Right lobe of liver (tissue), 6 donors: ENCODE data around the gene FADS3. TPM values are rescaled to one million over a fixed set of nuclear protein-coding genes. Genes with fewer than 3 reads are reported as not detected.
A peak's percentile ranks its signal among the peaks of the same experiment; 100 is the strongest.

Experiments used
- ATAC-seq, 4 donors: fragments of 200-7000 bp; cut with Tn5 transposase; one replicate each; pipeline ENCODE4 v1.9.1; 2020; ENCODE audit warnings: mild to moderate bottlenecking in 4 of 4, moderate library complexity in 4 of 4
- DNase-seq, 3 donors: peaks; one replicate each; pipeline ENCODE4 v3.0.0-alpha.2; 2020
- H3K27ac ChIP-seq, 3 donors: fragments of 200-600 bp; one replicate each; pipeline ENCODE4 v1.8.0; 2022
- H3K27me3 ChIP-seq, 2 donors: fragments of 200-600 bp; one replicate each; pipeline ENCODE4 v1.8.0; 2022
- H3K36me3 ChIP-seq, 4 donors: fragments of 200-600 bp; sonication (generic) in 1 of 4; one replicate each; pipeline versions ENCODE4 v1.5.1 to v1.8.0; 2017 to 2022; ENCODE audit warnings: control low read depth in 1 of 4
- H3K4me1 ChIP-seq, 4 donors: fragments of 200-600 bp; sonication (generic) in 1 of 4; one replicate each; pipeline versions ENCODE4 v1.5.1 to v1.8.0; 2017 to 2022; ENCODE audit warnings: control low read depth in 1 of 4
- H3K4me3 ChIP-seq, 3 donors: fragments of 200-600 bp; one replicate each; pipeline ENCODE4 v1.8.0; 2022
- H3K9me3 ChIP-seq, 4 donors: fragments of 200-600 bp; sonication (generic) in 1 of 4; one replicate each; pipeline versions ENCODE4 v1.5.1 to v1.8.0; 2017 to 2022; ENCODE audit warnings: control low read depth in 1 of 4
- CTCF ChIP-seq, 4 donors: fragments of 200-600 bp in 3 of 4; fragments of 450-650 bp in 1 of 4; IDR thresholded peaks; one replicate each; pipeline versions ENCODE4 v1.5.1 to v1.8.0; 2016 to 2022; ENCODE audit warnings: antibody characterized with exemption in 4 of 4, mild to moderate bottlenecking in 2 of 4
- POLR2A ChIP-seq: fragments of 450-650 bp; IDR thresholded peaks from one replicate; pipeline ENCODE4 v1.6.1; 2017; ENCODE audit warnings: antibody characterized with exemption, mild to moderate bottlenecking
- WGBS: methylation state at CpG from one replicate; pipeline ENCODE4 v1.1.6; 2018; ENCODE audit warnings: low coverage, low lambda C conversion rate; ENCODE audit not compliant: insufficient coverage; ENCODE audit errors: missing lambda C conversion rate; 5-methylcytosine and 5-hydroxymethylcytosine counted together
- intact Hi-C, 2 donors: fragments of 100-400 bp; cut with DNase I; formaldehyde crosslinking; loops; one replicate each; pipeline versions ENCODE4 v1.11.2 to v1.14.1; 2022
- total RNA-seq, 6 experiments: library from RNA; depleted of rRNA in 2 of 6; stranded (reverse); fragments of >200 nt in 2 of 6; fragmentation: NEBNext Ultra II Directional in 3 of 6; extraction: Animal tissue kit (Norgen Biotek cat#: 25700) in 3 of 6; gene quantifications; one replicate each; pipeline versions ENCODE4 v1.1.0 to v1.2.4, GENCODE V29; 2016 to 2023
- donor health status: DM: no; HTN: yes; CAD: no.
- donor health status: DM: no; HTN: no; CAD: no.
- donor health status: DM: no; HTN: no; CAD: no.
- donor health status: DM: no; HTN: yes; CAD: no.
- donor health status: DM: no; HTN: yes; CAD: no.

Gene FADS3
- total RNA-seq, 6 experiments from 2014 or later = 13.0 to 69.8 (median 22.7) TPM

- H3K9me3 ChIP-seq = no peaks in the 10 kb centered on the region
- no peak for ATAC-seq
- DNase-seq = no peak
- TF ChIP-seq CTCF (IDR thresholded peaks at IDR 0.05) (no peak), POLR2A (no peak)
- WGBS = 96% methylated on average over 8 of the region's 12 CpGs
- no peak overlapping the region for H3K27ac ChIP-seq
- H3K4me3 ChIP-seq = no peak overlapping the region
- intact Hi-C loops = loop anchor here in 1 of 2 donors (10.0 kb wide), 1 partner anchor 84 kb away; no protein-coding TSS in a partner anchor
- H3K4me1 ChIP-seq = peaks cover 0 to 8% (median 2%) of the 10 kb centered on the region in 4 donors
- H3K36me3 ChIP-seq = no peaks in the 10 kb centered on the region
- no peaks in the 10 kb centered on the region for H3K27me3 ChIP-seq
Observed at GRCh38 chr11:61888590-61888989, 2.8 kb downstream of the FADS3 start.

GRCh38 chr11:61887839-61888494, 3.4 kb downstream of the FADS3 start:
- Histone ChIP-seq H3K9me3 (no peaks in the 10 kb centered on the region), H3K4me1 (peaks cover 0 to 8% (median 2%) of the 10 kb centered on the region in 4 donors), H3K27ac (no peak overlapping the region), H3K4me3 (no peak overlapping the region), H3K27me3 (no peaks in the 10 kb centered on the region), H3K36me3 (no peaks in the 10 kb centered on the region)
- peak in 1 of 3 donors; percentile 64 for DNase-seq
- TF ChIP-seq POLR2A = no peak
- no peak for TF ChIP-seq CTCF (IDR thresholded peaks at IDR 0.05)
- ATAC-seq = peak in 2 of 4 donors; percentile 7 to 47
- intact Hi-C loops = loop anchor here in 1 of 2 donors (10.0 kb wide), 1 partner anchor 83 kb away; no protein-coding TSS in a partner anchor
- 37% methylated on average over 5 of the region's 7 CpGs for WGBS

- Histone ChIP-seq H3K9me3 (no peaks in the 10 kb centered on the region), H3K27me3 (no peaks in the 10 kb centered on the region), H3K36me3 (no peaks in the 10 kb centered on the region), H3K4me3 (no peak overlapping the region), H3K4me1 (peaks cover 0 to 8% (median 2%) of the 10 kb centered on the region in 4 donors), H3K27ac (no peak overlapping the region)
- 83% methylated on average over 1 of the region's 3 CpGs for WGBS
- ATAC-seq (no peak), DNase-seq (no peak)
- TF ChIP-seq POLR2A (no peak), CTCF (IDR thresholded peaks at IDR 0.05) (no peak)
- intact Hi-C loops = loop anchor here in 1 of 2 donors (10.0 kb wide), 1 partner anchor 82 kb away; no protein-coding TSS in a partner anchor
Observed at GRCh38 chr11:61886643-61887042, 4.7 kb downstream of the FADS3 start.

- TF ChIP-seq CTCF (IDR thresholded peaks at IDR 0.05) (no peak), POLR2A (no peak)
- WGBS = no CpG with 5 or more reads among the region's 13 CpGs
- H3K27ac ChIP-seq = no peak overlapping the region
- no peaks in the 10 kb centered on the region for H3K36me3 ChIP-seq
- no peak for DNase-seq
- H3K4me1 ChIP-seq = peaks cover 0 to 8% (median 2%) of the 10 kb centered on the region in 4 donors
- H3K9me3 ChIP-seq = no peaks in the 10 kb centered on the region
- H3K4me3 ChIP-seq = no peak overlapping the region
- intact Hi-C loops = loop anchor here in 1 of 2 donors (10.0 kb wide), 1 partner anchor 81 kb away; no protein-coding TSS in a partner anchor
- H3K27me3 ChIP-seq = no peaks in the 10 kb centered on the region
- no peak for ATAC-seq
Observed at GRCh38 chr11:61885784-61886580, 5.4 kb downstream of the FADS3 start.
